H1 (cell line): ENCODE data around the gene PLEKHH3.

Source experiments
- CBX5 ChIP-seq: fragments of 300-800, 300-1000 bp; sonication (generic); IDR thresholded peaks from 2 replicates; pipeline ENCODE4 v1.7.1; 2016; ENCODE audit warnings: antibody characterized with exemption, low read length, low read depth
- CTCF ChIP-seq, 3 experiments: IDR thresholded peaks; 1 replicate in 2 of 3; 2 replicates in 1 of 3; pipeline versions ENCODE4 v1.5.1 to v1.6.1; 2011; ENCODE audit warnings: low read length in 3 of 3, mild to moderate bottlenecking in 3 of 3, inconsistent platforms in 2 of 3, low read depth in 1 of 3, moderate library complexity in 1 of 3; ENCODE audit not compliant: insufficient read depth in 1 of 3; ENCODE audit errors: control extremely low read depth in 1 of 3
- EP300 ChIP-seq, 2 experiments: IDR thresholded peaks; 1 replicate in 1 of 2; 2 replicates in 1 of 2; pipeline ENCODE4 v1.6.1; 2011 to 2012; ENCODE audit warnings: low read depth in 2 of 2, low read length in 2 of 2, mild to moderate bottlenecking in 2 of 2, borderline replicate concordance in 1 of 2, inconsistent platforms in 1 of 2, moderate library complexity in 1 of 2
- MAX ChIP-seq: IDR thresholded peaks from 2 replicates; pipeline ENCODE4 v1.6.1; 2012; ENCODE audit warnings: inconsistent platforms
- POLR2A ChIP-seq, 2 experiments: IDR thresholded peaks; 1 replicate in 1 of 2; 2 replicates in 1 of 2; pipeline ENCODE4 v1.6.1; 2011; ENCODE audit warnings: low read depth in 2 of 2, low read length in 2 of 2, mild to moderate bottlenecking in 2 of 2; ENCODE audit errors: control extremely low read depth in 1 of 2
- POLR2AphosphoS5 ChIP-seq: IDR thresholded peaks from 2 replicates; pipeline ENCODE4 v1.6.1; 2011; ENCODE audit warnings: low read depth, low read length
- ZNF274 ChIP-seq: IDR thresholded peaks from 2 replicates; pipeline ENCODE4 v1.7.0; 2012; ENCODE audit warnings: low read length, borderline replicate concordance; ENCODE audit errors: extremely low read depth

- TF ChIP-seq MAX (no peak), ZNF274 (no peak), POLR2AphosphoS5 (no peak), CBX5 (no peak), CTCF (IDR thresholded peaks at IDR 0.05; ENCODE audit: control extremely low read depth in 1 of 3, insufficient read depth in 1 of 3, low read depth in 1 of 3, low read length in 3 of 3) (no peak), EP300 (IDR thresholded peaks at IDR 0.05; ENCODE audit: borderline replicate concordance in 1 of 2, low read depth in 2 of 2, low read length in 2 of 2) (no peak), POLR2A (IDR thresholded peaks at IDR 0.05; ENCODE audit: control extremely low read depth in 1 of 2, low read depth in 2 of 2, low read length in 2 of 2) (no peak)
Observed at GRCh38 chr17:42704837-42705494, 28.2 kb upstream of the PLEKHH3 start.
